Measurements from ENCODE around the gene RELL2.

Gene RELL2

GRCh38 chr5:141647242-141647641 lies 10.4 kb downstream of the RELL2 start:
- DNase-seq (ENCODE audit: insufficient read length, low spot score) (no peak), FAIRE-seq (no peak)

- DNase-seq (ENCODE audit: insufficient read length, low spot score) (no peak), FAIRE-seq (no peak)
Measured at GRCh38 chr5:141647851-141648250, 11.1 kb downstream of the RELL2 start.

- FAIRE-seq, result no peak
- DNase-seq (ENCODE audit: insufficient read length, low spot score), result no peak
Measured at GRCh38 chr5:141649056-141649688, 12.4 kb downstream of the RELL2 start.

- no peak for FAIRE-seq
- no peak for DNase-seq (ENCODE audit: insufficient read length, low spot score)
Measured at GRCh38 chr5:141649972-141650371, 13.2 kb downstream of the RELL2 start.

GRCh38 chr5:141650851-141651727 lies 14.3 kb downstream of the RELL2 start, which contains the start of gene FCHSD1:
TSS of gene FCHSD1 (minus strand) at chr5:141651418. CDS start at chr5:141651368, 50 bp downstream.
- DNase-seq (ENCODE audit: insufficient read length, low spot score) (peak; percentile 89), FAIRE-seq (peak; percentile 33)

DNA sequence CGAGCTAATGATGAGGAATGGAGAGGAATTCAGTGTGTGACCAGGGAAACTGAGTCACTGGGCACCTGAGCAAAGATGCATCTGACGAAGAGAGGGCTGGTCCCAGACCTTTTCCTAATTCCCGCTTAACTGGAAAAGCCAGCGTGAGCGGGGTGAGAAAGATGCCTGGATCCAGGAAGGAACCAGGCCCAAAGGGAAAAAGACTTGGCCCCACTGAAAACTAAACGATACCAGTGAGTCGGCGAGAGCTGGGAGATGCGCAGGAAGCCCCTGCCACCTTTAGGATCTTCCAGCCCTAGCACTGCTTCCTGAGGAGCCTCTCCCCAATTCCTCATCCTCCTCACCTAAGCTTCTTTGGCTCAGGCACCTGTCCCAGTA lies 14.9 kb downstream of the RELL2 start:
- DNase-seq (ENCODE audit: insufficient read length, low spot score) (no peak), FAIRE-seq (no peak)

GRCh38 chr5:141654298-141654697 lies 17.5 kb downstream of the RELL2 start:
- FAIRE-seq (no peak), DNase-seq (ENCODE audit: insufficient read length, low spot score) (no peak)

GRCh38 chr5:141655020-141655419 lies 18.2 kb downstream of the RELL2 start:
- FAIRE-seq (no peak), DNase-seq (ENCODE audit: insufficient read length, low spot score) (no peak)

GRCh38 chr5:141656396-141656795 lies 19.6 kb downstream of the RELL2 start:
- FAIRE-seq, result no peak
- DNase-seq (ENCODE audit: insufficient read length, low spot score), result no peak

DNA sequence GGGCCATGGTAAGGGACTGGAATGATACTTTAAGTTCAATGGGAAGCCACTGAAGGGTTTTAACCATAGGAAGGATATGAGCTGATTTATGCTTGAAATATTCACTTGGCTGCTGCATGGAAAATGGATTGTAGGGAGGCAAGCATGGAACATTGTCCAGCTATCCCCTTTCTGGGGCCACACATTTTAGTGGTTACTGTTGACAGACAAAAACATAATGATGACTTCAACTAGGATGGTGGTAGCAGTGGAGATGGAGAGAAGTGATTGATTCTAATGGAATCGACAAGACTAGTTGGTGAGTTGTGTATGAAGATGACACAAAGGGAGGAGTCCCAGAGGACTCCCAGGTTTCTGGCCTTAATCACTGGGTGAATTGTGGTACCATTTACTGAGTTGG lies 20.6 kb downstream of the RELL2 start:
- FAIRE-seq, result no peak
- no peak for DNase-seq (ENCODE audit: insufficient read length, low spot score)

GRCh38 chr5:141657937-141658545 lies 21.2 kb downstream of the RELL2 start:
- peak; percentile 65 for FAIRE-seq
- DNase-seq (ENCODE audit: insufficient read length, low spot score), result no peak

DNA sequence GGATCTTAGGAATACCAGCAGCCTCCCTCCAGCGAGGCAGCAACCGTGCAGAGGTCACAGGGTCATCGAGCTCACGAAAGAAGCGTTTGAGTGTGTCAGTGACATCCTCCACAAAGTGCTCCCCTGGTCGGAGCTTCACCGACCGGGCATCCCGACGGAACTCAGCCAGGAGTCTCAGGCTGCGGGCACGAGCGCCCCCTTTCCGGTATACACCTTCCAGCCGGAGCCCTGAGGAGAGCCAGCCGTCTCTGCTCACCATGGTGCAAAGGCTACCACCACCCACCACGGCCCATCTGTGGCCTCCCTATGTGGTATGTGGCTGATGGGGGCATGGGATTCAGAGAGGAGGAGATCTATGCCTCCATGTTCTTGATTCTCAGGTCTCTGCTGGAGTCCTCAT lies 25.2 kb downstream of the RELL2 start:
- FAIRE-seq, result no peak
- no peak for DNase-seq (ENCODE audit: insufficient read length, low spot score)

GRCh38 chr5:141663506-141663905 lies 26.7 kb downstream of the RELL2 start:
- FAIRE-seq (no peak), DNase-seq (ENCODE audit: insufficient read length, low spot score) (no peak)

DNA sequence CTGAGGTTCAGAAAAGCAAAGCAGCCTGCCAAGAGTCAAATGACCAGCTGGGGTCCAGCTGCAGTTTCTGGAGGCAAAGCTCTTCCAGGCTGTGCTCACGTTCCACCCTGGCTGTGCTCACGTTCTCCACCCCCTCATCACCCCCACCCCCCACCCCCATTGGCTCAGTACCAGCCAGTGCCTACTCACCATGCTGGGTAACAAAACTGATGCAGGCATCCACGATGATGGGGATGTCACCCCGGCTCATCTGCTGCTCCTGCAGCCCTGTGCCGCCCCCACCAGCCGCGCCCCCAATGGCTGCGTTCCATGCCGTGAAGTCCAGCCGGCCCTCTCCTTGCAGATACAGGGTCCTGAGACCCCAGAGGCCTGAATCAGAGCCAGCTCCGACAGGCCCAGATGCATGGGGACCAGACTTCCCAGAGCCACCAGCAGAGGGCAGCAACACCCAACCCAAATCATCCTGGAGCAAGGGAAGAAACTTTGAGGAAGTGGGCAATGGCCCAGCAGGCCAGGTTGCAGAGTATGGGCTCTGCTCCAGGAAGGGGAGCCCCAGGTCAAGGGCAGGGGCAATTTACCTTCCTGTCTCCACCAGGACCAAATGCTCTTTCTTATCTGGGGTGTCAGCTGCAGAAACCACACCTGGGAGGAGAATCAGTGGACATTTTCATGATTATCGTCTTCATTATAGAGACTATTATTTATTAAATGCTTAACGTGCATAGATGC lies 28.1 kb downstream of the RELL2 start:
- FAIRE-seq (no peak), DNase-seq (ENCODE audit: insufficient read length, low spot score) (peak; percentile 76)

DNA sequence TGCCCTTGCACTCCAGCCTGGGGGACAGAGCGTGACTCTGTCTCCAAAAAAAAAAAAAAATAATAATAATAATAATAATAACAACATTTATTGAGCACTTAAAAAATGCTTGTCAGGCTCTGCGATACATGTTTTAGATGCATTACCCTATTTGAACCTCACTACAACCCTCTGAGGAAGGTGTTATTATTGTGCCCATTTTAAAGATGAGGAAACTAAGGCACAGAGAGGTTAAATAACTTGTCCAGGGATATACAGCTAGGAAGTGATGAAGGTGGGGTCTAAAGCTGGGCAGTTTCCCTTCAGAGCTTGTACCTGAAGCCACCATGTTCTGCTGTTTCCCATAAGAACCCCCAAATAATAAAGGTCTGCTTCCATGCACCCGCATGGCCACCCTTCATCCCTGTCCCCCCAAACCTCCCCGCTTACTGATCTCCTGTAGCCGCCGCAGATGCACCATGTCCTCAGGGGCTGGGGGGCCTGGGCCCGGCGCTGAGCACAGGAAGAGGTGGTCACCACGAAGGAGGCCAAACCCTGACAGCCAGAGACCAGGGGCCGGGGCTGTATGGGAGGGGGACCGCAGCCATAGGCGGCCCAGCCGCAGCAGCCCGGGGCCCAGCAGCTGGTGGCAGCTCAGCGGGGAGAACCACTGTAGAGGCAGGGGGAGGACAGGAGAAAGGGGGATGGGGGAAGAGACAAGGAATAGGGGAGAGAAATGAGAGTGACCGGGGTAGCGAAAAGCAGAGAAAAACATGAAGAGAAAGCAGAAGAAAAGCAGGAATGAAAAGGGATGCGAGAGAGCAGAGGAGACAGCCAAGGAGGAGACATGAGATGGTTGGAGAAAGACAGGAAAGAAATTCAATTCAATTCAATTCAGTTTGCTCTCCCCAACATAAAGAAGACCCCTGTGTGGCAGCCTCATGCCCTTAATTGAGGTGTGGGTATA lies 29.5 kb downstream of the RELL2 start:
- FAIRE-seq (no peak), DNase-seq (ENCODE audit: insufficient read length, low spot score) (no peak)

GRCh38 chr5:141668601-141669265 lies 31.9 kb downstream of the RELL2 start:
- FAIRE-seq (no peak), DNase-seq (ENCODE audit: insufficient read length, low spot score) (no peak)

- no peak for DNase-seq (ENCODE audit: insufficient read length, low spot score)
- FAIRE-seq, result no peak
Measured at GRCh38 chr5:141669520-141669919, 32.7 kb downstream of the RELL2 start.

- no peak for DNase-seq (ENCODE audit: insufficient read length, low spot score)
- FAIRE-seq, result no peak
Measured at GRCh38 chr5:141672071-141672840, 35.5 kb downstream of the RELL2 start.

Data from HTR-8/SVneo (cell line).